K562 (cell line): Measurements from ENCODE around the gene TLCD1. TPM values are rescaled to one million over a fixed set of nuclear protein-coding genes. Genes with fewer than 3 reads are reported as not detected.

ENCODE experiments used
- CLOCK ChIP-seq: fragments of 250-450 bp; sonication (Bioruptor Pico); IDR thresholded peaks from 2 replicates; pipeline ENCODE4 v1.4.0; 2020; ENCODE audit warnings: mild to moderate bottlenecking, moderate library complexity, borderline replicate concordance
- CREM ChIP-seq: IDR thresholded peaks from 2 replicates; pipeline ENCODE4 v1.6.1; 2014; ENCODE audit warnings: antibody characterized with exemption, low read depth
- FOXA3 ChIP-seq, 2 experiments: fragments of 450-650 bp in 1 of 2; sonication (generic) in 1 of 2; formaldehyde crosslinking; IDR thresholded peaks in 1 of 2; conservative IDR thresholded peaks in 1 of 2; 2 replicates each; pipeline versions ENCODE4 v1.4.0 to v1.8.0; 2020 to 2022; ENCODE audit warnings: mild to moderate bottlenecking in 2 of 2, missing genetic modification reagents in 1 of 2
- KLF6 ChIP-seq: fragments of 250-450 bp; sonication (Bioruptor Pico); IDR thresholded peaks from 2 replicates; pipeline ENCODE4 v1.4.0; 2020; ENCODE audit warnings: mild to moderate bottlenecking, moderate library complexity, borderline replicate concordance
- LARP7 ChIP-seq: fragments of 450-650 bp; IDR thresholded peaks from 2 replicates; pipeline ENCODE4 v1.6.1; 2016
- MTA3 ChIP-seq: fragments of 450-650 bp; formaldehyde crosslinking; IDR thresholded peaks from 2 replicates; pipeline ENCODE4 v1.6.1; 2017; ENCODE audit warnings: mild to moderate bottlenecking, borderline replicate concordance
- PML ChIP-seq: IDR thresholded peaks from 2 replicates; pipeline ENCODE4 v1.6.1; 2012; ENCODE audit warnings: low read length, inconsistent platforms
- POLR3A ChIP-seq: IDR thresholded peaks from 2 replicates; pipeline ENCODE4 v1.6.1; 2011; ENCODE audit warnings: borderline replicate concordance, mild to moderate bottlenecking, moderate library complexity; ENCODE audit not compliant: insufficient read length, insufficient read depth; ENCODE audit errors: extremely low read depth
- RREB1 ChIP-seq: fragments of 250-450 bp; sonication (Bioruptor Pico); IDR thresholded peaks from 2 replicates; pipeline ENCODE4 v1.4.0; 2020
- SNIP1 ChIP-seq: fragments of 450-650 bp; IDR thresholded peaks from 2 replicates; pipeline ENCODE4 v1.7.1; 2017; ENCODE audit warnings: low read depth, mild to moderate bottlenecking
- WHSC1 ChIP-seq: IDR thresholded peaks from one replicate; pipeline ENCODE4 v1.6.1; 2012; ENCODE audit warnings: low read length, control low read depth, inconsistent platforms
- ZMIZ1 ChIP-seq, 2 experiments: fragments of 150-350 bp in 1 of 2; IDR thresholded peaks; 2 replicates each; pipeline ENCODE4 v1.6.1; 2012 to 2016; ENCODE audit warnings: low read depth in 2 of 2, low read length in 2 of 2, mild to moderate bottlenecking in 1 of 2, moderate library complexity in 1 of 2
- ZNF263 ChIP-seq: sonication (generic); formaldehyde crosslinking; IDR thresholded peaks from 2 replicates; pipeline ENCODE4 v1.8.0; 2022; ENCODE audit warnings: mild to moderate bottlenecking, missing genetic modification reagents, borderline replicate concordance
- ZNF436 ChIP-seq: fragments of 250-450, 450-650 bp; sonication (Bioruptor Pico); formaldehyde crosslinking; IDR thresholded peaks from 2 replicates; pipeline ENCODE4 v1.7.0; 2020; ENCODE audit warnings: mild to moderate bottlenecking
- polyA plus RNA-seq, 8 experiments: library from polyadenylated mRNA; depleted of rRNA in 4 of 8; stranded (reverse) in 5 of 8; unstranded in 3 of 8; fragments of >200 nt; fragmentation: Nextera tagmentation in 2 of 8; fragmentation: Illumina TruSeq in 1 of 8; extraction: Ambion mirVana in 2 of 8; extraction: Trizol in 1 of 8; gene quantifications; 2 replicates each; pipeline versions ENCODE4 v1.2.1 to v1.2.3, GENCODE V29; 2011 to 2014; ENCODE audit warnings: inconsistent platforms in 1 of 8, missing spikeins in 1 of 8
- total RNA-seq, 7 experiments: library from RNA; depleted of rRNA in 6 of 7; stranded (reverse); fragments of >200 nt in 6 of 7; fragmentation: Illumina TruSeq in 2 of 7; extraction: Trizol in 2 of 7; gene quantifications; 2 replicates each; pipeline versions ENCODE4 v1.2.1 to v1.2.3, GENCODE V29; 2011 to 2021; ENCODE audit warnings: low replicate concordance in 1 of 7

TLCD1 gene
- total and polyA plus RNA-seq, 9 of the 15 experiments (the other 6 are each of a cell fraction or from before 2014, with no cell fraction given), result 6.8 to 37.7 (median 21.7) TPM

- no peak for TF ChIP-seq ZMIZ1 (IDR thresholded peaks at IDR 0.05; ENCODE audit: low read depth in 2 of 2, low read length in 2 of 2)
- peak; percentile 37; the same call in 1 of the 2 replicates for TF ChIP-seq ZNF263 (CRISPR knock-in tag)
- no peak for TF ChIP-seq CLOCK (CRISPR knock-in tag)
- no peak for TF ChIP-seq LARP7
- TF ChIP-seq ZNF436 (CRISPR knock-in tag), result no peak
- peak; percentile 63; the same call in 1 of the 2 replicates for TF ChIP-seq PML
- TF ChIP-seq WHSC1, result no peak
- peak; percentile 64 for TF ChIP-seq MTA3
- no peak for TF ChIP-seq SNIP1
- peak; percentile 61; the same call in 1 of the 2 replicates for TF ChIP-seq KLF6 (CRISPR knock-in tag)
- TF ChIP-seq CREM, result peak; percentile 39
- 0 out of 4 replicates have a peak, but pooled peaks of 1 of the 2 experiments have one; percentile 70 for TF ChIP-seq FOXA3 (CRISPR knock-in tag; conservative IDR thresholded peaks at IDR 0.05 in 1 of 2, IDR thresholded peaks at IDR 0.05 in 1 of 2)
- no peak for TF ChIP-seq RREB1 (CRISPR knock-in tag)
- no peak for TF ChIP-seq POLR3A
These were observed 14.9 kb downstream of the TLCD1 start (continued) for GRCh38 chr17:28710861-28711722.
